Mesodermal cell (in vitro differentiated cells): ENCODE results near the gene SPTSSB.

Experiments used
- H3K27ac ChIP-seq: 2 replicates; pipeline ENCODE4 v1.7.0; 2013; ENCODE audit warnings: mild to moderate bottlenecking, low read depth, low read length, moderate library complexity; ENCODE audit not compliant: severe bottlenecking
- H3K36me3 ChIP-seq: 2 replicates; pipeline ENCODE4 v1.7.1; 2013; ENCODE audit warnings: mild to moderate bottlenecking, low read length, moderate library complexity; ENCODE audit not compliant: control insufficient read depth, insufficient read depth
- H3K4me1 ChIP-seq: one replicate; pipeline ENCODE4 v1.7.1; 2013; ENCODE audit warnings: mild to moderate bottlenecking, low read length; ENCODE audit not compliant: insufficient read depth, control insufficient read depth, poor library complexity, severe bottlenecking
- H3K4me3 ChIP-seq: 2 replicates; pipeline ENCODE4 v1.7.0; 2013; ENCODE audit warnings: low read length, control low read depth, mild to moderate bottlenecking; ENCODE audit not compliant: insufficient read depth, poor library complexity, severe bottlenecking; ENCODE audit errors: extremely low read depth
- H3K9me3 ChIP-seq: 2 replicates; pipeline ENCODE4 v1.7.1; 2013; ENCODE audit warnings: mild to moderate bottlenecking, low read length, moderate library complexity; ENCODE audit not compliant: control insufficient read depth
- WGBS, 2 experiments: methylation state at CpG; one replicate each; pipeline ENCODE4 v1.1.5; 2013; ENCODE audit warnings: missing lambda C conversion rate in 2 of 2; ENCODE audit not compliant: insufficient coverage in 2 of 2; 5-methylcytosine and 5-hydroxymethylcytosine counted together

SPTSSB gene

GRCh38 chr3:161354554-161354953 lies 16.8 kb downstream of the SPTSSB start:
- no peak overlapping the region for H3K27ac ChIP-seq
- H3K36me3 ChIP-seq, result no peaks in the 10 kb centered on the region
- H3K9me3 ChIP-seq, result no peaks in the 10 kb centered on the region
- H3K4me3 ChIP-seq, result no peak overlapping the region
- 100% methylated on average over 1 of the region's 2 CpGs; no CpG with 5 or more reads in 1 of the 2 experiments for WGBS, 2 experiments
- peaks cover 7% of the 10 kb centered on the region for H3K4me1 ChIP-seq

GRCh38 chr3:161351330-161351729 lies 20.0 kb downstream of the SPTSSB start:
- H3K36me3 ChIP-seq, result no peaks in the 10 kb centered on the region
- H3K9me3 ChIP-seq, result no peaks in the 10 kb centered on the region
- no peak overlapping the region for H3K27ac ChIP-seq
- H3K4me1 ChIP-seq, result peaks cover 9% of the 10 kb centered on the region
- WGBS, 2 experiments, result 80% methylated on average over 1 of the region's 1 CpG; no CpG with 5 or more reads in 1 of the 2 experiments
- H3K4me3 ChIP-seq, result no peak overlapping the region

- H3K4me3 ChIP-seq, result no peak overlapping the region
- H3K4me1 ChIP-seq, result peaks cover 9% of the 10 kb centered on the region
- no peaks in the 10 kb centered on the region for H3K9me3 ChIP-seq
- no peak overlapping the region for H3K27ac ChIP-seq
- H3K36me3 ChIP-seq, result no peaks in the 10 kb centered on the region
These were observed 20.4 kb downstream of the SPTSSB start for GRCh38 chr3:161350916-161351315.

GRCh38 chr3:161349529-161350312 lies 21.6 kb downstream of the SPTSSB start:
- H3K4me1 ChIP-seq, result peaks cover 9% of the 10 kb centered on the region
- H3K9me3 ChIP-seq, result no peaks in the 10 kb centered on the region
- WGBS, 2 experiments, result 78 to 95% methylated on average over 2 of the region's 7 CpGs
- no peak overlapping the region for H3K4me3 ChIP-seq
- peak overlapping the region; percentile 18 for H3K27ac ChIP-seq
- no peaks in the 10 kb centered on the region for H3K36me3 ChIP-seq

- Histone ChIP-seq H3K36me3 (no peaks in the 10 kb centered on the region), H3K4me1 (peaks cover 9% of the 10 kb centered on the region), H3K9me3 (no peaks in the 10 kb centered on the region), H3K27ac (peak overlapping the region; percentile 18), H3K4me3 (no peak overlapping the region)
- 80 to 89% methylated on average over 1 to 2 of the region's 2 CpGs for WGBS, 2 experiments
These were observed 22.4 kb downstream of the SPTSSB start for GRCh38 chr3:161348796-161349400.

- 94 to 100% methylated on average over 2 of the region's 5 CpGs for WGBS, 2 experiments
These were observed 23.6 kb downstream of the SPTSSB start for GRCh38 chr3:161347726-161348125.

GRCh38 chr3:161345023-161345422 lies 26.3 kb downstream of the SPTSSB start:
- Histone ChIP-seq H3K9me3 (no peaks in the 10 kb centered on the region), H3K4me1 (peaks cover 6% of the 10 kb centered on the region), H3K27ac (no peak overlapping the region), H3K4me3 (no peak overlapping the region), H3K36me3 (no peaks in the 10 kb centered on the region)
- 100% methylated on average over 1 of the region's 2 CpGs; no CpG with 5 or more reads in 1 of the 2 experiments for WGBS, 2 experiments

More at GRCh38 chr3:161347726-161348125, 23.6 kb downstream of the SPTSSB start:
- Histone ChIP-seq H3K9me3 (no peaks in the 10 kb centered on the region), H3K36me3 (no peaks in the 10 kb centered on the region), H3K4me1 (peaks cover 9% of the 10 kb centered on the region), H3K27ac (no peak overlapping the region), H3K4me3 (no peak overlapping the region)

- WGBS, 2 experiments, result 94% methylated on average over 1 of the region's 1 CpG; no CpG with 5 or more reads in 1 of the 2 experiments
These were observed 27.3 kb downstream of the SPTSSB start for GRCh38 chr3:161343986-161344385.

GRCh38 chr3:161343540-161343939 lies 27.8 kb downstream of the SPTSSB start:
- 100% methylated on average over 3 of the region's 3 CpGs for WGBS, 2 experiments
- Histone ChIP-seq H3K27ac (no peak overlapping the region), H3K36me3 (no peaks in the 10 kb centered on the region), H3K9me3 (no peaks in the 10 kb centered on the region), H3K4me3 (no peak overlapping the region), H3K4me1 (no peaks in the 10 kb centered on the region)

More at GRCh38 chr3:161343986-161344385, 27.3 kb downstream of the SPTSSB start:
- Histone ChIP-seq H3K36me3 (no peaks in the 10 kb centered on the region), H3K4me1 (no peaks in the 10 kb centered on the region), H3K4me3 (no peak overlapping the region), H3K27ac (no peak overlapping the region), H3K9me3 (no peaks in the 10 kb centered on the region)

GRCh38 chr3:161342629-161343028 lies 28.7 kb downstream of the SPTSSB start:
- WGBS, 2 experiments, result 67% methylated on average over 1 of the region's 3 CpGs; no CpG with 5 or more reads in 1 of the 2 experiments
- Histone ChIP-seq H3K36me3 (no peaks in the 10 kb centered on the region), H3K9me3 (no peaks in the 10 kb centered on the region), H3K27ac (no peak overlapping the region), H3K4me1 (no peaks in the 10 kb centered on the region), H3K4me3 (no peak overlapping the region)
